HG03571 (cell line): ENCODE data around the gene OMD.

ENCODE experiments used
- ATAC-seq: cut with Tn5 transposase; IDR thresholded peaks from one replicate; pipeline ENCODE4 v1.9.1; 2021; ENCODE audit not compliant: unreplicated experiment

The OMD gene, protein sequence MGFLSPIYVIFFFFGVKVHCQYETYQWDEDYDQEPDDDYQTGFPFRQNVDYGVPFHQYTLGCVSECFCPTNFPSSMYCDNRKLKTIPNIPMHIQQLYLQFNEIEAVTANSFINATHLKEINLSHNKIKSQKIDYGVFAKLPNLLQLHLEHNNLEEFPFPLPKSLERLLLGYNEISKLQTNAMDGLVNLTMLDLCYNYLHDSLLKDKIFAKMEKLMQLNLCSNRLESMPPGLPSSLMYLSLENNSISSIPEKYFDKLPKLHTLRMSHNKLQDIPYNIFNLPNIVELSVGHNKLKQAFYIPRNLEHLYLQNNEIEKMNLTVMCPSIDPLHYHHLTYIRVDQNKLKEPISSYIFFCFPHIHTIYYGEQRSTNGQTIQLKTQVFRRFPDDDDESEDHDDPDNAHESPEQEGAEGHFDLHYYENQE

DNA sequence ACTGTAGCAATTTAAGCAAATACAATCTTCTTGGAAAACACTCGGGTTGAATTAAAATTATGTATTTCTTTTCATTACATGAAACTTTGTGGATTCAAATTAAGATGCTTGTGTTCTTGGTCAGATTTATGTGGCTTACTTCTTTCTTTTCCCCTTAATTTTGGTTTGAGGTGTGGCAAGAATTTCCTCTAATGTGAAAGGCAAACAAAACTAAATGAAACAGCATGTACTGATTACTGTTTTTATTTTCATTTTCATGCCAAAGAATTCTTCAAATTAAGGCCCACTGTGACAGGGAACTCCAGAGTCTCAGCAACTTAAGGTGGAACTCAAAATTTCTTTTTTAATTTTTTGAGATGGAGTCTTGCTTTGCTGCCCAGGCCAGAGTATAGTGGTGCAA is at the start of gene OMD:
Gene OMD (minus strand): TSS at position 132 of the 400 bp plus-strand sequence. CDS start 6,913 bp downstream, outside the sequence.
- ATAC-seq = no peak

DNA sequence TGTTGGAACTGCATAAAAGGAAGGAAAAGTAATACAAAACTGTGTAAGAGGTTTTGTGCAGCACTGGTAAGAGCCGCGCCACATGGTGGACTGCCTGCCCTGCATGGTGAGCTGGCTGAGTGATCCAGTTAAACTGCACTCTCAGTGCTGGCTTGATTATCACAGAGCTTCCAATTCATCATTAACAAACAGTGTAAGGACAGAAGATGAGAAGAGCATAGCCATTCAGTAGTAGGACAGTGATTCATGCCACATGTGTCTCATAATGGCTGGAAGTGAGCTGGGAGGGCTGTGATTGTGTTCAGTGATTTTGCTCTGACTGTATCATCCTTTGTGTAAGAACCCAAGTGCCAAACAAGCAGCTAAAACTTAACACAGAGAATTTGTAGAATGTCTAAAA is 43.9 kb upstream of the OMD start:
- no peak for ATAC-seq

DNA sequence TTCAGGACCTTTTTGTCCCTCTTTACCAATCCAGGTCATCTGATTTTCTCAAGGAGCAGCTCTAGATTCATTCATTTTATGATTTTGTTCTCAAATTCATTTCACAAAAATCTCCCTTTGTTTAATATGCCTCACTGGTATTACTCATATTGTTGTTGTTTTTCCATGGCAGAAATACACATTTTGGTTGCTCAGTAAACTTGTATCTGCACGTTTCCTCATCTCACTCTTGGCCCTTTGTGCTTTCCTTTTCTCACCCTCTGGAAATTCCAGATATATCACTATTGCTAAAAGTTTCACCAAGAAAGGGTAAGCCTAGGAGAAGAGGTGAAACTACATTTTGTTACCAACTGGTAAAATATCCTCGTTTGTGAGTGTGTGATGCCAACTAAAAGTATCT is 43.2 kb upstream of the OMD start:
- ATAC-seq = no peak

DNA sequence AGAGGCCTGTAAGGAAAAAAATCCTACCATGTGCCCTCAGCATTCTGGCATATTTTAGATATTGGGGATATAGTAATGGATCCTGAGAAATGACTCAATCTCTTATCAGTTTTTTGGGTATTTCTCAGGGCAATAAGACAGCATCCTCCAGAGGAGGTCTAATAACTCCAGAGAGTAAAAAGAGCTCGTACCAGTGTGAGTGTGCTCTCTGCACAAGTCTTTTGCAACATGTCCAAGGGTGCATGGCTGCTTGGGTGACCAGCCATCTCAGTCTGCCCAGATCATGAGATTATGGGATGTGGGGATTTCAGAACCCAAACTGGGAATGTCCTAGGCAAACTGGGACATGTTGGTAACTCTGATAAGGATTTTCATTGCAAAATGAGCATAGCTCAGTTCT is 42.8 kb upstream of the OMD start:
- ATAC-seq = no peak

DNA sequence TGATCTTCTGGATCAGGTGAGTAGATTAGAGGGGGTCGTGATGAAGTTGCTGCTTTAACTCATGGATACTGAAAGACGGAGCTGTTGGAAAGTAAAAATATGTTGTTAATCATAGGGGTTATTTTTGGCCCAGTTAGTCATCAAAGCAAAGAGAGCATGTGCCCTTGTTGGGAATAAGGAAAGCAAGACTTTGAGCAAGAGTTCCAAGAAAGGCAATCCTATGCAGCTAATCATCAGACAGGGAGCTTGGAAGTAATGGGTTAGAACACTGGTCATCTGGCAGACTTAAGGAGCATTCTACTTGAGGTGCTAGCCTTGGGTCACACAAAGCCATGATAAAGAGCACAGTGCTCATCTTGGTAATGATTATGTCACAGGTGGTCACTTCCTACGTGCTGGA is 39.7 kb upstream of the OMD start:
- ATAC-seq = no peak

DNA sequence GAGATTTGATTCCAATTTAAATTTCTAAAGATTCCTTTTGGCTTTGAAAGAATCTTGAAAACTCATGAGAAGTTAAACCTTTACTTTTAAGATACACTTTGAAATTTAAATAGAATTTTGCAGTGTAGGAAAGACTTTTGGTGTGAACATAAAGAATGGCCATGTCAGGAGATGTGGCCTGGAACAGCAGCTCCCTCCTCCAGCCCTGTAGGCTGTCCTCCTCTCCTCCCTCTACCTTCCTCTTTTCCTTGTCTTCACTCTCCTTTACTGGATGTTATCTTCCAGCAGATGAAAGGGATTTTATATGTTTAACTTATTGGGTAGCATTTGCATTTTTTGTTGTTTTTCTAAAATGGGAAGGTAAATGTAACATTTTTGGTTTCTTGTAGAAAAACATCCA is 39.1 kb upstream of the OMD start:
- no peak for ATAC-seq

DNA sequence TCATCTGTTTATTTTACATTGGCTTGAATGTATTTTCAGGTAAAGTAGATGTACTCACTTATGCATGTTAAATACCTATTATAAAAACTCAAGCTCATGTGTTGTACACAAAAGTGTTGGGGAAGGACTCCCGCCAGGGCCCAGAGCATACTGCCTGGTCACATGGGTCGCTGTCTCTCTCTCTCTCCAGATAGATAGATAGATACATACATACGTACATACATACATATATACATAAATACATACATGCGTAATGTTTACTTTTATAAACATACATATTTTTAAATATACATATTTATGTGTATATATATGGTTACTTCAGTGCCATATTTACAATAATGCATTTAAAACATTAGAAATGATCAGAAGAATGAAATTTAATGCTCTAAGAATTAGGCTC is 33.3 kb upstream of the OMD start:
- ATAC-seq = no peak

DNA sequence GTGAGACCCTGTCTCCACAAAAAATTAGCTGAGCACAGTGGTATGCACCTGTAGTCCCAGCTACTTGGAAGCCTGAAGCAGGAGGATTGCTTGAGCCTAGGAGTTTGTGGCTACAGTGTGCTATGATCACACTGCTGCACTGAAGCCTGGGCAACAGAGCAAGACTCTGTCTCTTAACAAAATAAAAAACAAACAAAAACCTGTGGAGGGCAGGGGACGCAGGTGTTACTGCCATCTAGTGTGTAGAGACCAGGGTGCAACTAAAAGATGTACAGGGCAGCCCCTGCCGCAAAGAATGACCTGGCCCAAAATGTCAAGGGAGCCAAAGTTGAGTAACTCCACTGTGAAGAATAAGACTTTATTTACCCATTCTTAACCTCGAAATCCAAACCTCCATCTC is 30.9 kb upstream of the OMD start:
- ATAC-seq = no peak

DNA sequence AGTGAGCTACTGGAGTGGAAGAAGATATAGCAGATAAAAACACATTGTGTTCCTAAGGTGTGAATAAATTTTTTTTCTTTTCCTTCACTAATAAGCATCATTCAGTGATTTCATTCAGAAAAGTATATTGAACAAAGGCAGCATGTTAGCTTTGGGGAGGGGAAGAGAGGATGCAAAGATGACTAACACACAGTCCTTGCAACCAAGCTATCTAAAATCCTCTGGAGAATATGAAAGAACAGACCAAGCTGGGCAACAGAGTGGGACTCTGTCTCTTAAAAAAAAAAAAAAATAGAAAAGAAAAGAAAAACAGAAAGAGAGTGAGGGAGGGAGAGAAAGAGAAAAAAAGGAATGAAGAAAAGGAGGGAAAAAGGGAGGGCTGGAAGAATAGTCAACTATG is 22.3 kb upstream of the OMD start:
- no peak for ATAC-seq

DNA sequence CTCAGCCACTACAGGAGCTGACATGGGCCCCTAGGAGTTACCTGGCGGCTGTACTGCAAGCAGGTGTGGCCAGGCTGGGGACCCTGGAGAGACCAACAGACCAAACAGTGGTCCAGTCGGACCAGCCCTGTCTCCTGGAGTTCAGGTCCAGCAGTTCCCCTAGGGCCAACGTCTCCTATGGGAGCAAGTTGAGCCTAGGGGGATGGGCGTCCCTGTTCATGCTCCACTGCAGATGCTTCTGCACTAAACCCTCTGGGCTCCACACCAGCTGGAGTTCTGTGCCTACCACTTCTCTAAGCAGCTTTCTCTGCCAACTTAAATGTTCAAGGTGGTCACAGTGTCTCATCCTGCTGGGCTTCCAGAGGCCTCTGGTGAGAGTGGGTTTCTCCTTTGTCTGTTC is 20.6 kb upstream of the OMD start:
- no peak for ATAC-seq

DNA sequence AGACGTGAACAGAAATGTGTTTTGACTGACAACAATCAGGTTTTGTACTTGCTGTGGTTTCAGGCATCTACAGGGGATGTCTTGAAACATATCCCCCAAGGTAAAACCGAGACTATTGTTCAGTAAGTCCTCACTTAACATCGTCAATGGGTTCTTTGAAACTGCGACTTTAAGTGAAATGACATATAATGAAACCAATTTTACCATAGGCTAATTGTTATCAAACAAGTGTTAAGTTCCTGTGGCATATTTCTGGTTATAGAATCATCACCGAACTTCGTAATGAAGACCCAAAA is 16.4 kb upstream of the OMD start:
- ATAC-seq = no peak

DNA sequence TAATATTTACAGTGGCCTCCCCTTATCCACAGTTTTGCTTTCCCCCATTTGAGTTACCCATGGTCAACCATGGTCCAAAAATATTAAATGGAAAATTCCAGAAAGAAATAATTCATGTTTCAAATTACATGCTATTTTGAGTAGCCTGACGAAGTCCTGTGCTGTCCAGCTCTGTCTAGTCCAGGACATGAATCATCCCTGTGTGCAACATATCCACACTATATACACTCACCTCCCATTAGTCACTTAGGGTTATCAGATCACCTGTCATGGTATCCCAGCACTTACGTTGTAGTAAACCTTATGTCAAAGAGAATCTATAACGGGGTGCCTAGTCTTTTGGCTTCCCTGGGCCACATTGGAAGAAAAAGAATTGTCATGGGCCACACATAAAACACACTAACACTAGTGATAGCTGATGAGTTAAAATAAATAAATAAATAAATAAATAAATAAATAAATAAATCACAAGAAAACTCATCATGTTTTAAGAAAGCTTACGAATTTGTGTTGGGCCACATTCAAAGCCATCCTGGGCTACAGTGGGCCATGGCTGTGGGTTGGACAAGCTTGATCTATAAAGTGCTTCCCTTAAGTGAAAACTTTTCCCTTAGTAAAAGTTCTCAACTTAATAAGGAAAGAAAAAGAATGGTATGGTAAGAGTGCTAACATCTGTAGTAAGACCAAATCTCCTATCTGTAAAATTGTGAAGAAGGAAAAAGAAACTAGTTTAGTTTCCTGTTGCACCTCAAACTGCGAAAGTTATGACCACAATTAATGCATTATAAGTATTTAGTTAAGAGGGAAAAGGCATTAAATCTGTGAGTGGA is 15.9 kb upstream of the OMD start:
- ATAC-seq = no peak

DNA sequence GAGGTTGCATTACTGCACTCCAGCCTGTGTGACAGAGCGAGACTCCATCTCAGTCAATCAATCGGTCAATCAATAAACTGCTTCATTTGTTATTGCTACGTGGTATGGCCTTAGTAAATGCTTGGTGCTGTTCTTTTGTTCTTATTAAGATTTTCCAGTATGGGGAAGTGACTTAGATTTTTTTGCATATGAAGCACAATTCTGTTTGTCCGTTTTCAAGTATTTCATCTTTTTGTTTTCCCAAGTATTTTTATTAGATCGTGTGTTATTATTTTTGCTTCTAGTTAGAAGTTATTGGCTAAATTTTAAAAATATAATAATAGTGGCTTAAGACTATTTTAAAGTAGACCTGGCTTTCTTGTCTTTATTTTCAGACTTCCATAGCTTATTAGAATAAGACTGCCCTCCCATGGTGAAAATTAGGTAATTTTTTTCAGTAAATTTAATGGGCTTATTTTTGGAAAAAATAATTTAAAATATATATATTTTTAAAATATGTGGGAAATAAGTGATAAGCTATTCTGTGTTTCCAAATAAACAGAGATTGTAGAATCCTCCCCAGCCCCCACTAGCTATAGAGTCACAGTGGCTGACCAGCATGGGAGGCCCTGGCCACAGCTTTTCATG is 14.7 kb upstream of the OMD start:
- ATAC-seq = no peak

DNA sequence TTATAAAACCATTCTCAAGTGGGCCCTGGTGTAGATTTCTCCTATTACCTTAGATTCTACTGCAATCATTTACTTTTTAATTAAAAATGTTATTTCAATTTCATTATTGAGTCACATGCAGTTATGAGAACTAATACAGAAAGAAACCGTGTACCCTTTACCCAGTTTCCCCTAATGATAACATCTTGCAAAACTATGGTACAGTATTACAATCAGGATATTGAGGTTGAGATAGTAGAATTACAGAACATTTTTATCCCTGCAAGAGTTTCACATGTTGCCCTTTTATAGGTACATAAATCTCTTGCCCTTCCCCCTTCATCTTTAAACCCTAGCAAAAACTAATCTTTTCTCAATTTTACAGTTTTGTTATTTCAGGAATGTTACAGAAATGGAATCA is 11.0 kb upstream of the OMD start:
- ATAC-seq = no peak

DNA sequence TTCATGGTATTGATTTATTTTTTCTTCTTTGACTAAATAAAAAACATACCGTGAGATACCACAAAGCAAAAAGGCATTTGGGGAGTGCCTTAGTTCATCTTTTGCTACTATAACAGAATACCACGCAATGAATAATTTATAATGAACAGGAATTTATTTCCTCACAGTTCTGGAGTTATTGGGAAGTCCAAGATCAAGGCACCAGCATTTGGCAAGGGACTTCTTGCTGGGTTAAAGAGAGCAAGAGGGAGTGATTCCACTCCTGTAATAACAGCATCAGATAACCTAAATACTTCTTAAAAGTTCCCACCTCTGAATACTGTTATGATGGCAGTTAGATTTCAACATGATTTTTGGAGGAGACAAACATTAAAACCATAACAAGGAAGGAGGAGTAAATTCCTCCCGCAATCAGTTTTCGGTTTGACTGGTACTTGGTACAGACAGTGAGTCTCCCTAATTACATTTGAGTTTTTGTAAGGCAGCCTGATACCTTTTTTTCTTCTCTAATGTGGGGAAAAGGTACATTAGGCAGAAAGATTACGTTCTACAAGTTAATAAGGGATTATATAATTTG is 8.8 kb upstream of the OMD start:
- no peak for ATAC-seq

DNA sequence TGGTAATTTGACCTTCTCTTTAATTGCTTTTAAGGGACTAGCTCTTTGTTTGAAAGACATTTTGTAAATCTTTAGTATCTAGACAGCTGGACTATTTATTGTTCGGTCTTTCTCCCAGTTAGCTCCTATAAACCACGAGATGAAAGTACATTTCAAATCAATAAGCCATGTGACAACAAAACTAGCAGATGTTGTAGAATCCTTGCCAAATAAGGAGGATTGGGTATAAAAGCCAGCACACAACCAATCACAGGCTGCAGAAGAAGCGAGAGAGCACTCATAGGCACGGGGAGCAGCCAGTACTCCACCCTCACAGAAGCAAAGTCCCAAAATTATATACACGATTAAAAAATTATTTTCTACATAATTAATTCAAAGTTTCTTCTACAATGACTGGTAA is 8.1 kb upstream of the OMD start:
- ATAC-seq = no peak

DNA sequence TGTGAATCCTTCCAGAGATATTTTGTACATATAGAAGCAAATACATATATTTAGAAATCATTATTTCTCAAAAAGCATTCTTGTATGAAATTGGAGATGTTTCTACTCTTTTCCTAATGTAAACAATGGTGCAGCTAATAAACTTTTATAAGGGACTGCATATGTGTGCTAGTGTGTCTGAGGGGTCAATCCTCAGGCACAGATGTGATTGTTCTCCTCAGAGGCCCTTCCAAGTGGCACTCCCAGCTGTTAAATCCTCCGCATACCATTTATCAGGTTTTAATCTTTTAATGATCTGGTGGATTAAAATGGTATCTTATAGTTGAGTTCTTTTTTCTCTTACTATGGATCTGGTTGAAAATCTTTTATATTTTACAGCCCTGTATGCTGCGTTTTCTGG is 5.6 kb upstream of the OMD start:
- ATAC-seq = no peak

DNA sequence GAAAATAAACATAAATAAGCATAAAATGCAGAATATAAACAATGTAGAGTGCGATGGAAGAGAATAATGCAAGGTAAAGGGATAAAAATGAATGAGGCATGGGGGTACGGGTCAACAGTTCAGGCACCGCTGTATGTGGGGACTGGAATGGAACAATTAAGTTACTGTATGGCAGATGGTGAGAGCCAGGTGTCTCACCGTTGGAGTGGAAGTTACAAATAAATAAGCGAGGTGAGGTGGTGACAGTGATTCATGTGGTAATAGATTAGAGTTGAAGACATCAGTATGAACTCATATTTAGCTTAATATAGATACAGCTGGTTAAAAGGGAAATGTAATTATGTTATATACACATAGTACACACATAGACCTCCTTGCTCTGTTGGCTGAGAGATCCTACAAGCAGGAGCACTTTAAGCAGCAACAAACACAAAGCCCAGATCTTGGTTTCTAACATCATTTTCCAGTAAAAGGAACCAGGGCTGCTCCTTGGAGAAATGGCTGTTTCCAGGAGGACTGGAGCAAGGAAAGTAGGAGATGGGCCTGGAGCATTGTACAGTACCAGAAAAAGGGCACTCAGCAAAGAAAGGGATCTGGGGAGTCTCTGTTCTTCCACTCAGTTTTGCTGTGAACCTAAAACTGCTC is 2.4 kb upstream of the OMD start:
- no peak for ATAC-seq

DNA sequence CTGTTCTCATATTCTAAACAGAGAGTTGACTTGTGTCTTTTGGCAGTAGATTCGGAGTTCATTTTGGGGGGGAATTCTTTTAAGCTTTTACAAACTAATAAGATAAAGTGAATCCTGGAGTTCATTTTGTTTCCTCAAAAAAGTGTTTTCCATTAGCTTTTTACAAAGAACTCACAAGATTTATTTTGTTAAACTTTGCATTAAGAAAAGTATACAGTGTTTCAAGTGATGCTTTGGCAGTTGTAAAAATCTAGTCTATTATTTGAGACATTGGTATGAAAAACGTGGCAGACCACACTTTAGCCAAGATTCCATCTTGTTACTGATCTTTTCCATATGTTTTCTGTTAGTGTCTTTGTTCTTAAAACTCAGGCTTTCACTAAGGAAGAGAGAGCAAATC is 1.2 kb upstream of the OMD start:
- ATAC-seq = no peak

DNA sequence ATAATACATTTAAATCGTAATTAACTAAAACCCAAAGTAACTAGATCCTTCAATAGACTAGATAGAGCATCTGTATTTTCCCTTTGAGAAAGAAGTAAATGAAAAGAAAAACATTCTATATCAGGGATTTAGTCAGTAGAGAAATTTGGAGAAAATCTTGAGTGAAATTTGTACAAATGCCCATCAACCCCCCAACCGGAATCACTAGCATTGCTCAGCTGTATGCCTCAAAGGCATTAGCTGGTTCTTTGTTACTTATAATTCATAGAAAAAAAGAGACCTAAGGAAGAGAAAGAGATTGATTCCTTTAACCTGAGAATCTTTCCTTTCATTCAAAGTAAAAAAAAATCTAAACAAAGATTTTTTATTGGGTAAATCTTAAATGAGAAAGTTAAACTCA is 659 bp downstream of the OMD start:
- ATAC-seq = no peak

DNA sequence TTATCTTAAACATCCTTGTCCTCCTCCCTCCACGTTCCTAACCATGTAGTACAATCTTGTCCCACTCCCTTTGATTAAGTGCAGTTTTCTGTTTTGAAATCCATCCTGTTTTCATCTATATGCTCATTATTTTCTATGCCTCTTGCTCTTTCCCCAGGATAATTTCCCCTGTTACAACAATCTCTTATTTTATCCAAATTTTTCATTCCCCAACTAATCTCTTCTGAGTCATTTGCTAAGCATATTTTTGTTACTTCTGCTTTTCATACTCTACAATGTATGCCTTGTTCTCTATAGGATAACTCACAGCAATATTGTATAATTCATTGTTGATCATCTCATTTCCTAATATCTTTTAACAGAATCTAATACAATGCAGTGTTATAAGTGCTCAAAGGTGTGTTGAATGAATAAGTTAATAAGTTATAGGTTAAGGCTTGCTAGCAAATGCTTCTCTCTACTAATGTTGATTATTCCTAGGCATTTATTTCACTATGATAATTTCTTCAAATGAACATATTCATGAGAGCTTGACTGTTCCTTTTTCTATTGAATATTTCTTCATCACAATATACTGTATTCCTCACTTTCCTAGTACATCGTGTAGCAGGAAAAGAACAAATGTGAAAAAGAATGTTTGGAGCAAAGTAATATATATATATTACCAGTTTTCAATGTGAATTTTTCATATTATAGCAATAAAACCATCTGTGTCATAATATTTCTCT is 1.5 kb downstream of the OMD start:
- ATAC-seq = no peak
